ENCODE results near the gene CPAMD8. TPM values are rescaled to one million over a fixed set of nuclear protein-coding genes. Genes with fewer than 3 reads are reported as not detected.
A peak's percentile ranks its signal among the peaks of the same experiment; 100 is the strongest.
"Not testable (repeated sequence)": the region's sequence is repeated elsewhere in the genome, so short reads cannot be mapped to it uniquely, and the experiment has no call there.

CPAMD8 gene
- total and polyA plus RNA-seq, 2 experiments from 2014 or later, result 7.9 to 17.6 TPM

DNA sequence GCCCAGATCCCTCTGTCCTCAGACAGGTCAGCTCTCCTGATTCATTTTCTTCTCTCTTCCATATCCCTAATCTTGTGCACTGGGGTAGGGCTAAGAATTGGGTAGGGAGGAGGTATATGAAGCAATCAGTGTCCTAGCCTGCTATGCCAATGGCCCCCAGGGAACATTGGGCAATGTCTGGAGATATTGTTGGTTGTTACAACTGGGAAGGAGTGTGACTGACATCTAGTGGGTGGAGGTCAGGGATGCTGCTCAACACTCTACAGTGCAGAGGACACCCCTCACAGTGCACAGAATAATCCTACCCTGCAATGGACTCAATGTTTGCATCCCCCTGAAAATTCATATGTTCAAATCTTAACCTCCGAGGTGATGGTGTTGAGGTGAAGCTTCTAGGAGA lies 57.5 kb downstream of the CPAMD8 start:
- WGBS (ENCODE audit: low lambda C conversion rate, missing lambda C conversion rate), result 91% methylated on average over 1 of the region's 1 CpG
- H3K79me2 ChIP-seq, result no peaks in the 10 kb centered on the region
- H3K4me3 ChIP-seq, result no peak overlapping the region
- no peak for TF ChIP-seq CTCF (IDR thresholded peaks at IDR 0.05; ENCODE audit: poor library complexity)
- TF ChIP-seq EZH2phosphoT487 (IDR thresholded peaks at IDR 0.05; ENCODE audit: low read depth, severe bottlenecking, unreplicated experiment), result no peak
- TF ChIP-seq EZH2 (IDR thresholded peaks at IDR 0.05; ENCODE audit: borderline replicate concordance), result no peak
- H3K4me1 ChIP-seq (ENCODE audit: insufficient read depth), result no peaks in the 10 kb centered on the region
- no peaks in the 10 kb centered on the region for H3K27me3 ChIP-seq
- H3K9me2 ChIP-seq (replicated peaks; ENCODE audit: insufficient read depth), result no peaks in the 10 kb centered on the region
- no peak for DNase-seq (ENCODE audit: low spot score)
- H2AFZ ChIP-seq, result no peak overlapping the region
- H3K9me3 ChIP-seq (ENCODE audit: low read depth), result no peaks in the 10 kb centered on the region
- no peak overlapping the region for H3K4me2 ChIP-seq
- no peaks in the 10 kb centered on the region for H4K20me1 ChIP-seq (ENCODE audit: insufficient read depth, poor library complexity, severe bottlenecking)
- no peaks in the 10 kb centered on the region for H3K36me3 ChIP-seq (replicated peaks; ENCODE audit: insufficient read depth, low read depth)
- no peak overlapping the region for H3K27ac ChIP-seq

- not testable (repeated sequence) for H3K4me1 ChIP-seq (ENCODE audit: insufficient read depth); H3K9me3 ChIP-seq (ENCODE audit: low read depth); H4K20me1 ChIP-seq (ENCODE audit: insufficient read depth, poor library complexity, severe bottlenecking); H3K27ac ChIP-seq; H3K79me2 ChIP-seq; H3K27me3 ChIP-seq; H3K9me2 ChIP-seq (replicated peaks; ENCODE audit: insufficient read depth); H3K4me3 ChIP-seq; H3K36me3 ChIP-seq (replicated peaks; ENCODE audit: insufficient read depth, low read depth); H2AFZ ChIP-seq; H3K4me2 ChIP-seq
- WGBS (ENCODE audit: low lambda C conversion rate, missing lambda C conversion rate), result 58% methylated on average over 20 of the region's 20 CpGs
- peak; percentile 36 for DNase-seq (ENCODE audit: low spot score)
These were observed 65.4 kb downstream of the CPAMD8 start for GRCh38 chr19:16960996-16961822.

- H3K9me3 ChIP-seq (ENCODE audit: low read depth); H3K36me3 ChIP-seq (replicated peaks; ENCODE audit: insufficient read depth, low read depth): not testable (repeated sequence)
These were observed 68.3 kb downstream of the CPAMD8 start for GRCh38 chr19:16958277-16958676.

GRCh38 chr19:16957855-16958254 lies 68.8 kb downstream of the CPAMD8 start:
- no peak overlapping the region for H3K27ac ChIP-seq
- no peaks in the 10 kb centered on the region for H4K20me1 ChIP-seq (ENCODE audit: insufficient read depth, poor library complexity, severe bottlenecking)
- H3K4me1 ChIP-seq (ENCODE audit: insufficient read depth), result peaks cover 3% of the 10 kb centered on the region
- no peaks in the 10 kb centered on the region for H3K27me3 ChIP-seq
- H3K9me3 ChIP-seq (ENCODE audit: low read depth), result no peaks in the 10 kb centered on the region
- no peaks in the 10 kb centered on the region for H3K36me3 ChIP-seq (replicated peaks; ENCODE audit: insufficient read depth, low read depth)
- DNase-seq (ENCODE audit: low spot score), result no peak
- H3K4me2 ChIP-seq, result no peak overlapping the region
- TF ChIP-seq EZH2 (IDR thresholded peaks at IDR 0.05; ENCODE audit: borderline replicate concordance), result no peak
- no peak for TF ChIP-seq CTCF (IDR thresholded peaks at IDR 0.05; ENCODE audit: poor library complexity)
- no peak for TF ChIP-seq EZH2phosphoT487 (IDR thresholded peaks at IDR 0.05; ENCODE audit: low read depth, severe bottlenecking, unreplicated experiment)
- H3K9me2 ChIP-seq (replicated peaks; ENCODE audit: insufficient read depth), result no peaks in the 10 kb centered on the region
- WGBS (ENCODE audit: low lambda C conversion rate, missing lambda C conversion rate), result 90% methylated on average over 4 of the region's 4 CpGs
- H2AFZ ChIP-seq, result no peak overlapping the region
- no peak overlapping the region for H3K4me3 ChIP-seq
- no peaks in the 10 kb centered on the region for H3K79me2 ChIP-seq

More at GRCh38 chr19:16958277-16958676, 68.3 kb downstream of the CPAMD8 start:
- not testable (repeated sequence) for H3K27me3 ChIP-seq; H3K4me2 ChIP-seq; H4K20me1 ChIP-seq (ENCODE audit: insufficient read depth, poor library complexity, severe bottlenecking); H3K79me2 ChIP-seq; H3K4me1 ChIP-seq (ENCODE audit: insufficient read depth); H2AFZ ChIP-seq; H3K9me2 ChIP-seq (replicated peaks; ENCODE audit: insufficient read depth); DNase-seq (ENCODE audit: low spot score); H3K4me3 ChIP-seq; H3K27ac ChIP-seq
